ENCODE results near the gene GALT. TPM values are rescaled to one million over a fixed set of nuclear protein-coding genes. Genes with fewer than 3 reads are reported as not detected.

The GALT gene
- total RNA-seq, 1 experiment from 2014 or later, result 21.3 TPM

- intact Hi-C loops (cut with micrococcal nuclease), result loop anchor here (1.0 kb wide), 1 partner anchor 22 kb away; no protein-coding TSS in a partner anchor
- peak within 1 kb of the TSS; percentile 97 for H3K27ac Mint-ChIP-seq (ENCODE audit: low read depth, unreplicated experiment)
- H3K9me3 Mint-ChIP-seq (ENCODE audit: unreplicated experiment), result no peaks in the 10 kb centered on the region
- CTCF ChIA-PET, result interaction anchor here (0.6 to 8.8 kb wide), 13 partner anchors 9 to 941 kb away, joined by 3 to 113 read pairs (median 4); partner anchors contain the start of genes DCTN3 and SIGMAR1
- no peaks in the 10 kb centered on the region for H3K27me3 Mint-ChIP-seq (ENCODE audit: insufficient read depth, unreplicated experiment)
- H3K4me1 Mint-ChIP-seq (ENCODE audit: insufficient read depth, unreplicated experiment), result peaks cover 14% of the 10 kb centered on the region
- peak within 1 kb of the TSS; percentile 91 for H3K4me3 Mint-ChIP-seq (ENCODE audit: unreplicated experiment)
- POLR2A ChIA-PET, result interaction anchor here (0.6 to 2.4 kb wide), 6 partner anchors 8 to 72 kb away, joined by 3 to 21 read pairs (median 7); partner anchors contain the start of genes DCTN3 and SIGMAR1
- peak; percentile 83 for DNase-seq (ENCODE audit: unreplicated experiment)
- H3K36me3 Mint-ChIP-seq (ENCODE audit: insufficient read depth, unreplicated experiment), result peaks cover 17% of the 10 kb centered on the region
- no TSS peak for BruUV-seq (replicated peaks)
- TF ChIP-seq CTCF (IDR thresholded peaks at IDR 0.05; ENCODE audit: unreplicated experiment), result no peak
These were observed 34.4 kb upstream of the GALT start, which contains the start of gene RPP25L for GRCh38 chr9:34611811-34612787. RPP25L (minus strand) TSS chr9:34612097; CDS start chr9:34611296, 801 bp downstream.

- DNase-seq (ENCODE audit: unreplicated experiment), result peak; percentile 89
- Mint-ChIP-seq H3K4me1 (ENCODE audit: insufficient read depth, unreplicated experiment) (peaks cover 14% of the 10 kb centered on the region), H3K27ac (ENCODE audit: low read depth, unreplicated experiment) (peak overlapping the region; percentile 97), H3K9me3 (ENCODE audit: unreplicated experiment) (no peaks in the 10 kb centered on the region), H3K27me3 (ENCODE audit: insufficient read depth, unreplicated experiment) (no peaks in the 10 kb centered on the region), H3K4me3 (ENCODE audit: unreplicated experiment) (peak overlapping the region; percentile 91), H3K36me3 (ENCODE audit: insufficient read depth, unreplicated experiment) (peaks cover 17% of the 10 kb centered on the region)
- intact Hi-C loops (cut with micrococcal nuclease), result loop anchor here (1.0 kb wide), 1 partner anchor 21 kb away; no protein-coding TSS in a partner anchor
- POLR2A ChIA-PET, result interaction anchor here (0.7 to 2.4 kb wide), 5 partner anchors 8 to 24 kb away, joined by 4 to 21 read pairs (median 10); partner anchors contain the start of genes DCTN3 and SIGMAR1
- peak; percentile 75 for TF ChIP-seq CTCF (IDR thresholded peaks at IDR 0.05; ENCODE audit: unreplicated experiment)
- CTCF ChIA-PET, result interaction anchor here (0.7 to 8.8 kb wide), 15 partner anchors 8 to 234 kb away, joined by 3 to 113 read pairs (median 4); partner anchors contain the start of genes DCTN3 and SIGMAR1
- no TSS peak for BruUV-seq (replicated peaks)
These were observed 33.6 kb upstream of the GALT start for GRCh38 chr9:34612788-34613390.

GRCh38 chr9:34615132-34615531 lies 31.3 kb upstream of the GALT start:
- peaks cover 28% of the 10 kb centered on the region for H3K4me1 Mint-ChIP-seq (ENCODE audit: insufficient read depth, unreplicated experiment)
- POLR2A ChIA-PET, result interaction anchor here (1.0 kb wide), 1 partner anchor 16 kb away, joined by 3 read pairs; no protein-coding TSS in a partner anchor
- TF ChIP-seq CTCF (IDR thresholded peaks at IDR 0.05; ENCODE audit: unreplicated experiment), result no peak
- H3K27me3 Mint-ChIP-seq (ENCODE audit: insufficient read depth, unreplicated experiment), result no peaks in the 10 kb centered on the region
- no peak overlapping the region for H3K27ac Mint-ChIP-seq (ENCODE audit: low read depth, unreplicated experiment)
- no peak for DNase-seq (ENCODE audit: unreplicated experiment)
- no peaks in the 10 kb centered on the region for H3K9me3 Mint-ChIP-seq (ENCODE audit: unreplicated experiment)
- no peak overlapping the region for H3K4me3 Mint-ChIP-seq (ENCODE audit: unreplicated experiment)
- no TSS peak for BruUV-seq (replicated peaks)
- peaks cover 17% of the 10 kb centered on the region for H3K36me3 Mint-ChIP-seq (ENCODE audit: insufficient read depth, unreplicated experiment)
- intact Hi-C loops (cut with micrococcal nuclease), result no loop called here
- CTCF ChIA-PET, result interaction anchor here (0.6 to 8.8 kb wide), 11 partner anchors 10 to 238 kb away, joined by 3 to 113 read pairs (median 4); partner anchors contain the start of genes GALT, MYORG and SIGMAR1
